Liver (tissue), 9 donors: ENCODE data around the gene TLR7. TPM values are rescaled to one million over a fixed set of nuclear protein-coding genes. Genes with fewer than 3 reads are reported as not detected.

Source experiments
- DNase-seq: peaks from one replicate; pipeline ENCODE4 v3.0.0-alpha.2; 2017; ENCODE audit warnings: low spot score
- H3K27ac ChIP-seq, 2 donors: one replicate each; pipeline ENCODE4 v1.7.0; 2013; ENCODE audit warnings: inconsistent platforms in 2 of 2, low read length in 2 of 2, control low read depth in 1 of 2, low read depth in 1 of 2, mild to moderate bottlenecking in 1 of 2
- H3K27me3 ChIP-seq, 4 donors: one replicate each; pipeline versions ENCODE4 v1.6.1 to v1.7.0; 2013; ENCODE audit warnings: low read length in 3 of 4, inconsistent platforms in 1 of 4, mild to moderate bottlenecking in 1 of 4, moderate library complexity in 1 of 4; ENCODE audit not compliant: control insufficient read depth in 4 of 4, insufficient read depth in 4 of 4
- H3K36me3 ChIP-seq, 4 donors: one replicate each; pipeline versions ENCODE4 v1.6.1 to v1.7.0; 2013; ENCODE audit warnings: low read length in 3 of 4, mild to moderate bottlenecking in 3 of 4, low read depth in 1 of 4, moderate library complexity in 1 of 4; ENCODE audit not compliant: control insufficient read depth in 4 of 4, insufficient read depth in 3 of 4
- H3K4me1 ChIP-seq, 4 donors: one replicate each; pipeline versions ENCODE4 v1.6.1 to v1.7.0; 2013; ENCODE audit warnings: low read length in 3 of 4, mild to moderate bottlenecking in 3 of 4, moderate library complexity in 1 of 4; ENCODE audit not compliant: control insufficient read depth in 4 of 4, insufficient read depth in 4 of 4
- H3K4me3 ChIP-seq, 3 donors: one replicate each; pipeline versions ENCODE4 v1.6.1 to v1.7.0; 2013; ENCODE audit warnings: low read length in 3 of 3, control low read depth in 1 of 3, low read depth in 1 of 3, mild to moderate bottlenecking in 1 of 3
- H3K9ac ChIP-seq, 2 donors: one replicate each; pipeline ENCODE4 v1.7.0; 2013; ENCODE audit warnings: low read length in 2 of 2, mild to moderate bottlenecking in 2 of 2, moderate library complexity in 2 of 2, control low read depth in 1 of 2, low read depth in 1 of 2
- H3K9me3 ChIP-seq, 4 donors: one replicate each; pipeline versions ENCODE4 v1.6.1 to v1.7.0; 2013; ENCODE audit warnings: low read length in 3 of 4; ENCODE audit not compliant: control insufficient read depth in 4 of 4
- EGR1 ChIP-seq, 2 donors: IDR thresholded peaks; 2 replicates each; pipeline ENCODE4 v1.6.1; 2016 to 2018; ENCODE audit warnings: antibody characterized with exemption in 2 of 2, low read depth in 2 of 2
- FOXA1 ChIP-seq: IDR thresholded peaks from 2 replicates; pipeline ENCODE4 v1.6.1; 2016; ENCODE audit warnings: antibody characterized with exemption
- FOXA2 ChIP-seq: IDR thresholded peaks from 2 replicates; pipeline ENCODE4 v1.6.1; 2016; ENCODE audit warnings: antibody characterized with exemption
- GABPA ChIP-seq, 2 donors: IDR thresholded peaks in 1 of 2; conservative IDR thresholded peaks in 1 of 2; 2 replicates each; pipeline ENCODE4 v1.6.1; 2016; ENCODE audit warnings: antibody characterized with exemption in 2 of 2, mild to moderate bottlenecking in 1 of 2, moderate library complexity in 1 of 2
- HNF4A ChIP-seq, 2 donors: conservative IDR thresholded peaks; 2 replicates each; pipeline ENCODE4 v1.6.1; 2016; ENCODE audit warnings: antibody characterized with exemption in 2 of 2, mild to moderate bottlenecking in 2 of 2
- HNF4G ChIP-seq: IDR thresholded peaks from 2 replicates; pipeline ENCODE4 v1.6.1; 2016; ENCODE audit warnings: antibody characterized with exemption
- JUND ChIP-seq, 2 donors: IDR thresholded peaks; 2 replicates each; pipeline ENCODE4 v1.6.1; 2016; ENCODE audit warnings: antibody characterized with exemption in 2 of 2
- NR2F2 ChIP-seq: IDR thresholded peaks from 2 replicates; pipeline ENCODE4 v1.6.1; 2016; ENCODE audit warnings: antibody characterized with exemption
- RAD21 ChIP-seq, 2 donors: IDR thresholded peaks; 2 replicates each; pipeline ENCODE4 v1.6.1; 2016; ENCODE audit warnings: antibody characterized with exemption in 2 of 2, mild to moderate bottlenecking in 2 of 2
- RXRA ChIP-seq, 2 donors: IDR thresholded peaks; 2 replicates each; pipeline ENCODE4 v1.6.1; 2017 to 2018; ENCODE audit warnings: antibody characterized with exemption in 2 of 2, mild to moderate bottlenecking in 1 of 2
- SP1 ChIP-seq: IDR thresholded peaks from 2 replicates; pipeline ENCODE4 v1.6.1; 2018; ENCODE audit warnings: antibody characterized with exemption, mild to moderate bottlenecking
- YY1 ChIP-seq: IDR thresholded peaks from 2 replicates; pipeline ENCODE4 v1.6.1; 2016; ENCODE audit warnings: antibody characterized with exemption, mild to moderate bottlenecking
- WGBS: extraction: QIAGEN DNeasy Blood & Tissue Kit; methylation state at CpG from one replicate; pipeline ENCODE4 v1.1.7; 2013; 5-methylcytosine and 5-hydroxymethylcytosine counted together
- polyA plus RNA-seq, 2 donors: library from polyadenylated mRNA; stranded (reverse) in 1 of 2; unstranded in 1 of 2; fragments of 200-250 nt in 1 of 2; fragments of >200 nt in 1 of 2; fragmentation: Nextera tagmentation in 1 of 2; extraction: Ambion mirVana in 1 of 2; gene quantifications; one replicate each; pipeline versions ENCODE4 v1.2.1 to v1.2.3, GENCODE V29; 2013 to 2015
- total RNA-seq, 2 donors: library from RNA; depleted of rRNA; stranded (reverse); fragments of >200 nt; gene quantifications; one replicate each; pipeline ENCODE4 v1.2.3, GENCODE V29; 2014
- TF ChIP-seq, protein P1 (sequence below): IDR thresholded peaks from 2 replicates; pipeline ENCODE4 v1.6.1; 2016; ENCODE audit warnings: antibody characterized with exemption
- TF ChIP-seq, protein P2 (sequence below): fragments of 150-350 bp; IDR thresholded peaks from 2 replicates; pipeline ENCODE4 v1.5.1; 2017; ENCODE audit warnings: improper control_type of control experiment, low read depth, low read length; ENCODE audit not compliant: missing input control
- TF ChIP-seq, protein P3 (sequence below): IDR thresholded peaks from 2 replicates; pipeline ENCODE4 v1.6.1; 2016; ENCODE audit warnings: antibody characterized with exemption, mild to moderate bottlenecking
- TF ChIP-seq, protein P4 (sequence below): IDR thresholded peaks from 2 replicates; pipeline ENCODE4 v1.6.1; 2016; ENCODE audit warnings: antibody characterized with exemption
- TF ChIP-seq, protein P5 (sequence below): IDR thresholded peaks from 2 replicates; pipeline ENCODE4 v1.6.1; 2016; ENCODE audit warnings: antibody characterized with exemption
- donor health status: healthy.
- donor health status: healthy.
- donor health status: healthy.
- donor health status: healthy.
- donor health status: healthy.

Gene TLR7
- total and polyA plus RNA-seq, 4 donors, result 0.10 to 0.65 (median 0.14) TPM

DNA sequence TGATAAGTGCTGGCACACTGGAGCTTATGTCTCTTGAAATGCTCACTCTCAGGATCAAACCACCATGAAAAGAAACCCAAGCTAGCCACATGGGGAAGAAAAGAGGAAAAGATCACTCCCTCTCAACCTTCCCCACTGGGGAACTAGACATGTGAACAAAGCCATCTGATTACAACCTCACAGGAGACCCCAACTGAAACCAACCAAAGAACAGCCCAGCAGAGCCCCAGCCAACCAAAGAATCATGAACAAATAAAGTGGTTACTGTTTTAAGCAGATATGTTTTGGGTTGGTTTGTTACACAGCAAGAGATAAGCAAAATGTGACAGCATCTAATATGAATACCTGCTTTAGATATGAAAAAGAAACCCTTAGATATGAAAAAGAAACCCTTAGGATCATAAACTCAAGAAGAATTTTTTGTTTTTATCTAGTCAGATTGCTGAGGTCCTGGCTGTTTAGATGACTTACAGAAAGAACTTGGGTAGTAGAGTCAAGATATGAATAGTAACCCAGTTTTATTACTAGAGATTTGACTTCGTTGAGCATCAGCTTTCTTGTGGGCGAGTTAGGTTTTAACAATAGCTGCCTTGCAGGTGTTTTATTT, 23.7 kb upstream of the TLR7 start (continued):
- TF ChIP-seq, protein P1, sequence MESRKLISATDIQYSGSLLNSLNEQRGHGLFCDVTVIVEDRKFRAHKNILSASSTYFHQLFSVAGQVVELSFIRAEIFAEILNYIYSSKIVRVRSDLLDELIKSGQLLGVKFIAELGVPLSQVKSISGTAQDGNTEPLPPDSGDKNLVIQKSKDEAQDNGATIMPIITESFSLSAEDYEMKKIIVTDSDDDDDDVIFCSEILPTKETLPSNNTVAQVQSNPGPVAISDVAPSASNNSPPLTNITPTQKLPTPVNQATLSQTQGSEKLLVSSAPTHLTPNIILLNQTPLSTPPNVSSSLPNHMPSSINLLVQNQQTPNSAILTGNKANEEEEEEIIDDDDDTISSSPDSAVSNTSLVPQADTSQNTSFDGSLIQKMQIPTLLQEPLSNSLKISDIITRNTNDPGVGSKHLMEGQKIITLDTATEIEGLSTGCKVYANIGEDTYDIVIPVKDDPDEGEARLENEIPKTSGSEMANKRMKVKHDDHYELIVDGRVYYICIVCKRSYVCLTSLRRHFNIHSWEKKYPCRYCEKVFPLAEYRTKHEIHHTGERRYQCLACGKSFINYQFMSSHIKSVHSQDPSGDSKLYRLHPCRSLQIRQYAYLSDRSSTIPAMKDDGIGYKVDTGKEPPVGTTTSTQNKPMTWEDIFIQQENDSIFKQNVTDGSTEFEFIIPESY, result no peak
- TF ChIP-seq, protein P2, sequence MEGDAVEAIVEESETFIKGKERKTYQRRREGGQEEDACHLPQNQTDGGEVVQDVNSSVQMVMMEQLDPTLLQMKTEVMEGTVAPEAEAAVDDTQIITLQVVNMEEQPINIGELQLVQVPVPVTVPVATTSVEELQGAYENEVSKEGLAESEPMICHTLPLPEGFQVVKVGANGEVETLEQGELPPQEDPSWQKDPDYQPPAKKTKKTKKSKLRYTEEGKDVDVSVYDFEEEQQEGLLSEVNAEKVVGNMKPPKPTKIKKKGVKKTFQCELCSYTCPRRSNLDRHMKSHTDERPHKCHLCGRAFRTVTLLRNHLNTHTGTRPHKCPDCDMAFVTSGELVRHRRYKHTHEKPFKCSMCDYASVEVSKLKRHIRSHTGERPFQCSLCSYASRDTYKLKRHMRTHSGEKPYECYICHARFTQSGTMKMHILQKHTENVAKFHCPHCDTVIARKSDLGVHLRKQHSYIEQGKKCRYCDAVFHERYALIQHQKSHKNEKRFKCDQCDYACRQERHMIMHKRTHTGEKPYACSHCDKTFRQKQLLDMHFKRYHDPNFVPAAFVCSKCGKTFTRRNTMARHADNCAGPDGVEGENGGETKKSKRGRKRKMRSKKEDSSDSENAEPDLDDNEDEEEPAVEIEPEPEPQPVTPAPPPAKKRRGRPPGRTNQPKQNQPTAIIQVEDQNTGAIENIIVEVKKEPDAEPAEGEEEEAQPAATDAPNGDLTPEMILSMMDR, result no peak
- TF ChIP-seq JUND (IDR thresholded peaks at IDR 0.05), result no peak

DNA sequence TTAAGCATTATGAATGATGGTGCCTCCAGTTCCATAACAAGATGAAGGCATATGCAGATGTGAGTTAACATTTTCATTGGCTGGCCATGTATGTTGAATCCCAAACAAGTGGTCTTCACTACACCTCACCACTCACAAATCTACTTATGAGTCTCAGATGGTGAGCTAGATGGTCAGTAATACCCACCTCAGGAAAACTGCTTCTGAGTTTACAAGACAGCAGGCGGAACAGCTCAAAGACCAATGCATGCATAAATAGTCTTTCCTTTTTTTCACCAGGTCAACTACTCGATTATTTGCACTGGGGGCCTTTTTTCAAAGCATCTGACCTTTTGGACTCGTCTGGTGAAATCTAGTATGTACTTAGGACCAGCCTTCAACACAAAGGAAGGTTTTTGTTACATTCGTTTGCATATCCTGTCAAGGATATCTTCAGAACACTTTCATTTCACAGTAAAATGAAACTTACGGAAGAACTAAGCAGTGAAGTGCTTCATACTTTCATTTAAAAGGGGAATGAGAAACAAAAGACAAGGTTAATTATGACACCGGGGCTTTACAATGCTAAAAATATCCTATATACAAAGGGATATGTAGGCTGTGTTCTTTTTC, 23.1 kb upstream of the TLR7 start:
- no peak overlapping the region for H3K27ac ChIP-seq
- H3K9ac ChIP-seq, result peak overlapping the region in 1 of 2 donors; percentile 53
- DNase-seq, result no peak
- H3K9me3 ChIP-seq, result no peaks in the 10 kb centered on the region
- TF ChIP-seq GABPA (IDR thresholded peaks at IDR 0.05 in 1 of 2, conservative IDR thresholded peaks at IDR 0.05 in 1 of 2) (no peak), HNF4A (conservative IDR thresholded peaks at IDR 0.05) (peak; percentile 39 to 57), EGR1 (IDR thresholded peaks at IDR 0.05; ENCODE audit: low read depth in 2 of 2) (no peak), NR2F2 (no peak), JUND (IDR thresholded peaks at IDR 0.05) (no peak), RAD21 (IDR thresholded peaks at IDR 0.05) (no peak), SP1 (peak; percentile 45), FOXA1 (no peak)
- peaks cover 0 to 3% (median 0%) of the 10 kb centered on the region in 4 donors for H3K4me1 ChIP-seq
- no peaks in the 10 kb centered on the region for H3K27me3 ChIP-seq
- WGBS, result 17% methylated on average over 6 of the region's 6 CpGs
- no peaks in the 10 kb centered on the region for H3K36me3 ChIP-seq
- H3K4me3 ChIP-seq, result peak overlapping the region in 2 of 3 donors; percentile 14 to 25

DNA sequence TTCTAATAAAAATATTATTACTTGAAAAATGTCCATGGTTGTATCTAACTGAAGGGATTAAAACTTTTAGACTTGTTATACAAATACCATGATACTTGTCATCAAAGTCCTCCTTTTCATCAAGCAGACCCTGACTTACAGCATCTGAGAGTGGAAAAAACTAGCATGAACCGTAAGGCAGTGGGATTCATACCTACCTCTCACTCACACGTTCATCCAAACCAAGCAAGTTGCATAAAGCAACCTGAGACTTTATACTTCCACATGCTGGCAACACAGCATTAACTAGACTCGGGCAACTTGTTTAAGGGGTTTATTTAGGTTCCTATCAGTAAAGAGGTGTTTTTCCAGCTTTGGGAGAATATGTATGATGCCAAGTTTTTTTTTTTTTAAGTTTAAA, 22.6 kb upstream of the TLR7 start:
- WGBS, result 52% methylated on average over 3 of the region's 3 CpGs
- H3K27ac ChIP-seq, result no peak overlapping the region
- H3K4me1 ChIP-seq, result peaks cover 0 to 3% (median 0%) of the 10 kb centered on the region in 4 donors
- DNase-seq, result no peak
- H3K36me3 ChIP-seq, result no peaks in the 10 kb centered on the region
- H3K4me3 ChIP-seq, result no peak overlapping the region
- H3K9ac ChIP-seq, result peak overlapping the region in 1 of 2 donors; percentile 53
- H3K27me3 ChIP-seq, result no peaks in the 10 kb centered on the region
- H3K9me3 ChIP-seq, result no peaks in the 10 kb centered on the region
- TF ChIP-seq HNF4A (conservative IDR thresholded peaks at IDR 0.05), result no peak
- no peak for TF ChIP-seq NR2F2
- TF ChIP-seq, protein P1, result no peak
- TF ChIP-seq, protein P3, sequence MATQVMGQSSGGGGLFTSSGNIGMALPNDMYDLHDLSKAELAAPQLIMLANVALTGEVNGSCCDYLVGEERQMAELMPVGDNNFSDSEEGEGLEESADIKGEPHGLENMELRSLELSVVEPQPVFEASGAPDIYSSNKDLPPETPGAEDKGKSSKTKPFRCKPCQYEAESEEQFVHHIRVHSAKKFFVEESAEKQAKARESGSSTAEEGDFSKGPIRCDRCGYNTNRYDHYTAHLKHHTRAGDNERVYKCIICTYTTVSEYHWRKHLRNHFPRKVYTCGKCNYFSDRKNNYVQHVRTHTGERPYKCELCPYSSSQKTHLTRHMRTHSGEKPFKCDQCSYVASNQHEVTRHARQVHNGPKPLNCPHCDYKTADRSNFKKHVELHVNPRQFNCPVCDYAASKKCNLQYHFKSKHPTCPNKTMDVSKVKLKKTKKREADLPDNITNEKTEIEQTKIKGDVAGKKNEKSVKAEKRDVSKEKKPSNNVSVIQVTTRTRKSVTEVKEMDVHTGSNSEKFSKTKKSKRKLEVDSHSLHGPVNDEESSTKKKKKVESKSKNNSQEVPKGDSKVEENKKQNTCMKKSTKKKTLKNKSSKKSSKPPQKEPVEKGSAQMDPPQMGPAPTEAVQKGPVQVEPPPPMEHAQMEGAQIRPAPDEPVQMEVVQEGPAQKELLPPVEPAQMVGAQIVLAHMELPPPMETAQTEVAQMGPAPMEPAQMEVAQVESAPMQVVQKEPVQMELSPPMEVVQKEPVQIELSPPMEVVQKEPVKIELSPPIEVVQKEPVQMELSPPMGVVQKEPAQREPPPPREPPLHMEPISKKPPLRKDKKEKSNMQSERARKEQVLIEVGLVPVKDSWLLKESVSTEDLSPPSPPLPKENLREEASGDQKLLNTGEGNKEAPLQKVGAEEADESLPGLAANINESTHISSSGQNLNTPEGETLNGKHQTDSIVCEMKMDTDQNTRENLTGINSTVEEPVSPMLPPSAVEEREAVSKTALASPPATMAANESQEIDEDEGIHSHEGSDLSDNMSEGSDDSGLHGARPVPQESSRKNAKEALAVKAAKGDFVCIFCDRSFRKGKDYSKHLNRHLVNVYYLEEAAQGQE, result no peak
- no peak for TF ChIP-seq FOXA2
- TF ChIP-seq FOXA1, result no peak
- no peak for TF ChIP-seq SP1
- TF ChIP-seq, protein P4, sequence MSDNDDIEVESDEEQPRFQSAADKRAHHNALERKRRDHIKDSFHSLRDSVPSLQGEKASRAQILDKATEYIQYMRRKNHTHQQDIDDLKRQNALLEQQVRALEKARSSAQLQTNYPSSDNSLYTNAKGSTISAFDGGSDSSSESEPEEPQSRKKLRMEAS, result no peak
- no peak for TF ChIP-seq YY1
- TF ChIP-seq EGR1 (IDR thresholded peaks at IDR 0.05; ENCODE audit: low read depth in 2 of 2), result no peak
- no peak for TF ChIP-seq RXRA (IDR thresholded peaks at IDR 0.05)
- TF ChIP-seq RAD21 (IDR thresholded peaks at IDR 0.05), result no peak
- no peak for TF ChIP-seq JUND (IDR thresholded peaks at IDR 0.05)
- no peak for TF ChIP-seq GABPA (IDR thresholded peaks at IDR 0.05 in 1 of 2, conservative IDR thresholded peaks at IDR 0.05 in 1 of 2)
- TF ChIP-seq, protein P5, sequence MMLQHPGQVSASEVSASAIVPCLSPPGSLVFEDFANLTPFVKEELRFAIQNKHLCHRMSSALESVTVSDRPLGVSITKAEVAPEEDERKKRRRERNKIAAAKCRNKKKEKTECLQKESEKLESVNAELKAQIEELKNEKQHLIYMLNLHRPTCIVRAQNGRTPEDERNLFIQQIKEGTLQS, result no peak
- TF ChIP-seq HNF4G, result no peak
